SHP77 treated with DMSO at 0.1 percent for 48 hours (cell line): Measurements from ENCODE around the gene TEX36.
A peak's percentile ranks its signal among the peaks of the same experiment; 100 is the strongest.
"Not testable (repeated sequence)": the region's sequence is repeated elsewhere in the genome, so short reads cannot be mapped to it uniquely, and the experiment has no call there.

Source experiments
- DNase-seq: peaks from one replicate; lab custom pipeline; 2025; lab: John Stamatoyannopoulos, UW

The TEX36 gene

GRCh38 chr10:125683063-125683462 is at the start of gene TEX36:
TSS of gene TEX36 (minus strand) at chr10:125683163. CDS start at chr10:125682989, 174 bp downstream.
- no peak for DNase-seq

GRCh38 chr10:125727436-125727835 is 44.5 kb upstream of the TEX36 start:
- DNase-seq, result no peak

- no peak for DNase-seq
These were observed 44.0 kb upstream of the TEX36 start for GRCh38 chr10:125726914-125727313.

- DNase-seq, result no peak
These were observed 39.8 kb upstream of the TEX36 start for GRCh38 chr10:125722811-125723210.

- no peak for DNase-seq
These were observed 38.1 kb upstream of the TEX36 start for GRCh38 chr10:125721035-125721434.

- no peak for DNase-seq
These were observed 37.0 kb upstream of the TEX36 start for GRCh38 chr10:125720002-125720382.

GRCh38 chr10:125719173-125720001 is 36.4 kb upstream of the TEX36 start, which contains the start of gene EDRF1:
TSS of gene EDRF1 (plus strand) at chr10:125719709. CDS start at chr10:125719808, 99 bp downstream.
- peak; percentile 93 for DNase-seq

- not testable (repeated sequence) for DNase-seq
These were observed 31.8 kb upstream of the TEX36 start for GRCh38 chr10:125714728-125715127.

GRCh38 chr10:125711110-125711750 is 28.3 kb upstream of the TEX36 start:
- DNase-seq, result no peak

- no peak for DNase-seq
These were observed 26.9 kb upstream of the TEX36 start for GRCh38 chr10:125709553-125710474.

GRCh38 chr10:125708971-125709503 is 26.1 kb upstream of the TEX36 start:
- no peak for DNase-seq

- no peak for DNase-seq
These were observed 24.8 kb upstream of the TEX36 start for GRCh38 chr10:125707541-125708468.

- no peak for DNase-seq
These were observed 17.5 kb upstream of the TEX36 start for GRCh38 chr10:125700355-125700911.

- no peak for DNase-seq
These were observed 16.7 kb upstream of the TEX36 start for GRCh38 chr10:125699562-125700143.

- no peak for DNase-seq
These were observed 15.6 kb upstream of the TEX36 start for GRCh38 chr10:125698481-125698998.

- DNase-seq, result not testable (repeated sequence)
These were observed 13.9 kb upstream of the TEX36 start for GRCh38 chr10:125696884-125697283.

GRCh38 chr10:125694883-125695282 is 11.9 kb upstream of the TEX36 start:
- DNase-seq, result no peak

- no peak for DNase-seq
These were observed 10.5 kb upstream of the TEX36 start for GRCh38 chr10:125693524-125693847.

GRCh38 chr10:125692601-125693523 is 9.9 kb upstream of the TEX36 start:
- DNase-seq, result no peak
